CD14-positive monocyte (primary cell): Measurements from ENCODE around the gene ZBTB8B. TPM values are rescaled to one million over a fixed set of nuclear protein-coding genes. Genes with fewer than 3 reads are reported as not detected.

Experiments
- DNase-seq, 3 donors: peaks; one replicate each; pipeline ENCODE4 v3.0.0-alpha.2; 2011 to 2022
- H2AFZ ChIP-seq: 2 replicates; pipeline ENCODE4 v1.6.0; 2012; ENCODE audit warnings: mild to moderate bottlenecking, low read depth, low read length, inconsistent platforms; ENCODE audit not compliant: insufficient read depth, poor library complexity, severe bottlenecking
- H3K27ac ChIP-seq, 2 donors: 1 replicate in 1 of 2; 2 replicates in 1 of 2; pipeline ENCODE4 v1.5.1; 2012 to 2013; ENCODE audit warnings: low read length in 2 of 2, control low read depth in 1 of 2, inconsistent platforms in 1 of 2, low read depth in 1 of 2, mild to moderate bottlenecking in 1 of 2
- H3K27me3 ChIP-seq, 2 donors: one replicate each; pipeline versions ENCODE4 v1.6.0 to v1.6.1; 2011 to 2013; ENCODE audit warnings: low read length in 2 of 2; ENCODE audit not compliant: control insufficient read depth in 2 of 2, insufficient read depth in 2 of 2
- H3K36me3 ChIP-seq, 2 donors: replicated peaks in 1 of 2; 1 replicate in 1 of 2; 2 replicates in 1 of 2; pipeline versions ENCODE4 v1.5.1 to v1.6.1; 2012 to 2013; ENCODE audit warnings: low read length in 2 of 2, control low read depth in 1 of 2, inconsistent platforms in 1 of 2, mild to moderate bottlenecking in 1 of 2; ENCODE audit not compliant: insufficient read depth in 2 of 2, control insufficient read depth in 1 of 2
- H3K4me1 ChIP-seq, 2 donors: 1 replicate in 1 of 2; 2 replicates in 1 of 2; pipeline versions ENCODE4 v1.5.1 to v1.6.1; 2012 to 2013; ENCODE audit warnings: low read length in 2 of 2, control low read depth in 1 of 2, inconsistent platforms in 1 of 2, mild to moderate bottlenecking in 1 of 2, moderate library complexity in 1 of 2; ENCODE audit not compliant: insufficient read depth in 2 of 2, control insufficient read depth in 1 of 2
- H3K4me2 ChIP-seq: replicated peaks from 2 replicates; pipeline ENCODE3; 2012; ENCODE audit warnings: low read length, moderate library complexity, mild to moderate bottlenecking; ENCODE audit not compliant: poor library complexity, severe bottlenecking; ENCODE audit errors: extremely low read depth
- H3K4me3 ChIP-seq, 3 experiments: fragments of 200-600 bp in 1 of 3; sonication (generic) in 1 of 3; replicated peaks in 1 of 3; 1 replicate in 2 of 3; 2 replicates in 1 of 3; pipeline ENCODE4 v1.5.1; 2011 to 2013; ENCODE audit warnings: low read length in 3 of 3, mild to moderate bottlenecking in 3 of 3, control low read depth in 2 of 3, low read depth in 2 of 3, inconsistent platforms in 1 of 3, moderate library complexity in 1 of 3
- H3K79me2 ChIP-seq: 2 replicates; pipeline ENCODE4 v1.6.0; 2012; ENCODE audit warnings: mild to moderate bottlenecking, control low read depth, inconsistent platforms, low read length, moderate library complexity; ENCODE audit not compliant: insufficient read depth
- H3K9ac ChIP-seq: 2 replicates; pipeline ENCODE4 v1.6.0; 2017; ENCODE audit warnings: low read length, mild to moderate bottlenecking; ENCODE audit not compliant: insufficient read depth, poor library complexity, severe bottlenecking
- H3K9me3 ChIP-seq, 2 donors: replicated peaks in 1 of 2; 1 replicate in 1 of 2; 2 replicates in 1 of 2; pipeline versions ENCODE4 v1.5.1 to v1.6.1; 2012 to 2013; ENCODE audit warnings: low read length in 2 of 2, control low read depth in 1 of 2; ENCODE audit not compliant: control insufficient read depth in 1 of 2, insufficient read depth in 1 of 2
- H4K20me1 ChIP-seq: 2 replicates; pipeline ENCODE4 v1.6.0; 2012; ENCODE audit warnings: mild to moderate bottlenecking, low read length, control low read depth, moderate library complexity; ENCODE audit not compliant: insufficient read depth
- H3K27ac Mint-ChIP-seq, 7 donors: one replicate each; pipeline ENCODE4 v1.8.0; 2020; ENCODE audit warnings: mild to moderate bottlenecking in 7 of 7, mixed read lengths in 7 of 7, moderate library complexity in 6 of 7, inconsistent platforms in 2 of 7
- H3K27me3 Mint-ChIP-seq, 3 donors: one replicate each; pipeline ENCODE4 v1.8.0; 2021 to 2022; ENCODE audit warnings: low read depth in 3 of 3, mild to moderate bottlenecking in 3 of 3, mixed read lengths in 3 of 3, moderate library complexity in 3 of 3, inconsistent platforms in 1 of 3
- H3K36me3 Mint-ChIP-seq, 2 donors: one replicate each; pipeline ENCODE4 v1.8.0; 2020; ENCODE audit warnings: mixed read lengths in 2 of 2, inconsistent platforms in 1 of 2, mild to moderate bottlenecking in 1 of 2
- H3K4me1 Mint-ChIP-seq: one replicate; pipeline ENCODE4 v1.8.0; 2020; ENCODE audit warnings: mild to moderate bottlenecking, mixed read lengths
- H3K4me3 Mint-ChIP-seq, 2 donors: one replicate each; pipeline ENCODE4 v1.8.0; 2020; ENCODE audit warnings: mild to moderate bottlenecking in 2 of 2, mixed read lengths in 2 of 2, moderate library complexity in 1 of 2
- H3K9me3 Mint-ChIP-seq, 7 donors: one replicate each; pipeline ENCODE4 v1.8.0; 2020 to 2022; ENCODE audit warnings: mixed read lengths in 7 of 7, mild to moderate bottlenecking in 6 of 7, moderate library complexity in 6 of 7, inconsistent platforms in 2 of 7
- WGBS: methylation state at CpG from one replicate; pipeline ENCODE4 v1.1.5; 2013; ENCODE audit warnings: missing lambda C conversion rate; ENCODE audit not compliant: insufficient coverage; 5-methylcytosine and 5-hydroxymethylcytosine counted together
- intact Hi-C, 2 donors: fragments of 100-400 bp; cut with micrococcal nuclease; formaldehyde crosslinking; loops; one replicate each; pipeline versions ENCODE4 v1.15.0 to v1.15.1; 2023
- polyA plus RNA-seq, 3 donors: library from polyadenylated mRNA; depleted of rRNA in 1 of 3; unstranded in 2 of 3; stranded (reverse) in 1 of 3; fragments of 300-500 nt in 2 of 3; fragments of >200 nt in 1 of 3; fragmentation: Illumina TruSeq in 2 of 3; gene quantifications; 1 replicate in 2 of 3; 2 replicates in 1 of 3; pipeline ENCODE4 v1.2.3, GENCODE V29; 2012 to 2021
- TF ChIP-seq, protein P1 (sequence below): fragments of 200-600 bp; IDR thresholded peaks from one replicate; pipeline ENCODE4 v1.8.0; 2022; ENCODE audit warnings: antibody characterized with exemption, mild to moderate bottlenecking

Gene ZBTB8B
- polyA plus RNA-seq, 3 donors = not detected

DNA sequence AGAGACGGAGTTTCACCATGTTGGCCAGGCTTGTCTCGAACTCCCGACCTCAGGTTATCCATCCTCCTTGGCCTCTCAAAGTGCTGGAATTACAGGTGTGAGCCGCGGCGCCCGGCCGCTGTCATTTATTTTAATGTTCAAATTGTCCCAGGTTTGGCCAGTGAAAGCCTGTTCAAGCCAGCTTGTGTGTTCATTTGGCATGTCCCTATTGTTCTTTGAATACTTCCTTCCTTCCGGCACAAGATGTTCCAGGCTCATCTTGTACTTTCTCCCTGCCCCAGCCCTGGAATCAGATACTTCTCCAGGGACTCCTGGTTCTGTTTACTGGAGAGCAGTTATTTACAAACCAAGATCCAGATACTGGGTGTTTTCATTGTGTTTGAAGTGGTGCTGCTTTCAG lies 37.0 kb downstream of the ZBTB8B start:
- TF ChIP-seq, protein P1, sequence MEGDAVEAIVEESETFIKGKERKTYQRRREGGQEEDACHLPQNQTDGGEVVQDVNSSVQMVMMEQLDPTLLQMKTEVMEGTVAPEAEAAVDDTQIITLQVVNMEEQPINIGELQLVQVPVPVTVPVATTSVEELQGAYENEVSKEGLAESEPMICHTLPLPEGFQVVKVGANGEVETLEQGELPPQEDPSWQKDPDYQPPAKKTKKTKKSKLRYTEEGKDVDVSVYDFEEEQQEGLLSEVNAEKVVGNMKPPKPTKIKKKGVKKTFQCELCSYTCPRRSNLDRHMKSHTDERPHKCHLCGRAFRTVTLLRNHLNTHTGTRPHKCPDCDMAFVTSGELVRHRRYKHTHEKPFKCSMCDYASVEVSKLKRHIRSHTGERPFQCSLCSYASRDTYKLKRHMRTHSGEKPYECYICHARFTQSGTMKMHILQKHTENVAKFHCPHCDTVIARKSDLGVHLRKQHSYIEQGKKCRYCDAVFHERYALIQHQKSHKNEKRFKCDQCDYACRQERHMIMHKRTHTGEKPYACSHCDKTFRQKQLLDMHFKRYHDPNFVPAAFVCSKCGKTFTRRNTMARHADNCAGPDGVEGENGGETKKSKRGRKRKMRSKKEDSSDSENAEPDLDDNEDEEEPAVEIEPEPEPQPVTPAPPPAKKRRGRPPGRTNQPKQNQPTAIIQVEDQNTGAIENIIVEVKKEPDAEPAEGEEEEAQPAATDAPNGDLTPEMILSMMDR = no peak
- Histone ChIP-seq H3K4me1 (peaks cover 12 to 16% of the 10 kb centered on the region in 2 donors), H3K9me3 (peaks cover 0 to 3% of the 10 kb centered on the region in 2 donors), H2AFZ (peak overlapping the region; percentile 21), H3K9ac (no peak overlapping the region), H3K4me3 (no peak overlapping the region), H3K4me2 (no peak overlapping the region), H4K20me1 (no peaks in the 10 kb centered on the region), H3K36me3 (no peaks in the 10 kb centered on the region), H3K27me3 (no peaks in the 10 kb centered on the region), H3K27ac (no peak overlapping the region), H3K79me2 (no peaks in the 10 kb centered on the region)
- Mint-ChIP-seq H3K4me3 (no peak overlapping the region), H3K27ac (no peak overlapping the region), H3K4me1 (peaks cover 14% of the 10 kb centered on the region), H3K27me3 (peaks cover 3 to 15% (median 4%) of the 10 kb centered on the region in 3 donors), H3K9me3 (peaks cover 2 to 8% (median 5%) of the 10 kb centered on the region in 7 donors), H3K36me3 (no peaks in the 10 kb centered on the region)
- intact Hi-C loops = no loop called here
- no peak for DNase-seq
- 95% methylated on average over 8 of the region's 9 CpGs for WGBS

DNA sequence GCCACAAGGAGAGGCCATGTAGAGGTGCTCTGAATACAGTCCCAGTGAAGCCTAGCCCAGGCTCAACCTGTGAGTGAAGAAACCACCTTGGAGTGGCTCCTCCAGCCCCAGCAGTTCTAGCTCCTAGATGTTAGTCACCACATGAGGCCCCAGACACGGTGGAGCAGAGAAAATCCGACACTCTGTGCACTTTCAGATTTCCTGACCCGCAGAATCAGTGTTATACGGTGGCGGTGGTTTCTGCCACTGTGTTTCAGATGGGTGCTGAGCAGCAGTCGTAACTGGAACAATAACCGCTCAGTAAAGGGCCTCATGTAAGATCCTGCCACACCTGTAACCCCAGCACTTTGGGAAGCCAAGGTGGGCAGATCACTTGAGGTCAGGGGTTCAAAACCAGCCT lies 38.3 kb downstream of the ZBTB8B start:
- over 99% methylated on average over 7 of the region's 7 CpGs for whole genome bisulfite sequencing
- H3K9me3 ChIP-seq = peaks cover 0 to 3% of the 10 kb centered on the region in 2 donors
- H3K27ac ChIP-seq = no peak overlapping the region
- TF ChIP-seq, protein P1 = no peak
- no peak overlapping the region for H3K9ac ChIP-seq
- H3K4me1 Mint-ChIP-seq = peaks cover 14% of the 10 kb centered on the region
- H3K9me3 Mint-ChIP-seq = peaks cover 2 to 8% (median 5%) of the 10 kb centered on the region in 7 donors
- H3K4me3 Mint-ChIP-seq = no peak overlapping the region
- no peaks in the 10 kb centered on the region for H4K20me1 ChIP-seq
- H3K79me2 ChIP-seq = no peaks in the 10 kb centered on the region
- H3K4me3 ChIP-seq = no peak overlapping the region
- H3K36me3 Mint-ChIP-seq = no peaks in the 10 kb centered on the region
- no peaks in the 10 kb centered on the region for H3K27me3 ChIP-seq
- no peak for DNase-seq
- intact Hi-C loops = no loop called here
- no peak overlapping the region for H3K27ac Mint-ChIP-seq
- peaks cover 4 to 14% (median 4%) of the 10 kb centered on the region in 3 donors for H3K27me3 Mint-ChIP-seq
- no peak overlapping the region for H3K4me2 ChIP-seq
- no peaks in the 10 kb centered on the region for H3K36me3 ChIP-seq
- H3K4me1 ChIP-seq = peaks cover 12 to 16% of the 10 kb centered on the region in 2 donors
- H2AFZ ChIP-seq = no peak overlapping the region
